Neural cell (in vitro differentiated cells): Measurements from ENCODE around the gene IQCH. TPM values are rescaled to one million over a fixed set of nuclear protein-coding genes. Genes with fewer than 3 reads are reported as not detected.

ENCODE experiments used
- H2AFZ ChIP-seq: fragments of 200-600, 300-800 bp; sonication (generic), shearing (Covaris generic); 2 replicates; pipeline ENCODE4 v1.6.0; 2014; ENCODE audit warnings: low read depth, mild to moderate bottlenecking, antibody characterized with exemption, low read length, moderate library complexity
- H3F3A ChIP-seq: fragments of 200-600 bp; shearing (Covaris generic); 2 replicates; pipeline ENCODE4 v1.6.1; 2016; ENCODE audit warnings: mild to moderate bottlenecking, moderate library complexity, mixed read lengths, antibody characterized with exemption, low read length; ENCODE audit not compliant: insufficient read depth, poor library complexity, severe bottlenecking
- H3K27ac ChIP-seq: fragments of 200-600, 300-800 bp; sonication (generic), shearing (Covaris generic); 2 replicates; pipeline ENCODE4 v1.5.1; 2014; ENCODE audit warnings: mild to moderate bottlenecking, low read length, moderate library complexity
- H3K27me3 ChIP-seq: fragments of 300-800, 200-600 bp; sonication (generic), shearing (Covaris generic); 2 replicates; pipeline ENCODE4 v1.6.0; 2014; ENCODE audit warnings: mild to moderate bottlenecking, low read depth, low read length, moderate library complexity; ENCODE audit not compliant: insufficient read depth
- H3K36me3 ChIP-seq: fragments of 300-800, 200-600 bp; sonication (generic), shearing (Covaris generic); 2 replicates; pipeline ENCODE4 v1.5.1; 2014; ENCODE audit warnings: mild to moderate bottlenecking, antibody characterized with exemption, low read length, moderate library complexity; ENCODE audit not compliant: insufficient read depth
- H3K4me2 ChIP-seq: fragments of 300-800, 200-600 bp; sonication (generic), shearing (Covaris generic); 2 replicates; pipeline ENCODE4 v1.6.0; 2014; ENCODE audit warnings: mild to moderate bottlenecking, low read length
- H3K4me3 ChIP-seq: fragments of 300-800, 200-600 bp; sonication (generic), shearing (Covaris generic); 2 replicates; pipeline ENCODE4 v1.5.1; 2014; ENCODE audit warnings: mild to moderate bottlenecking, low read length, moderate library complexity
- H3K79me2 ChIP-seq: fragments of 200-600 bp; shearing (Covaris generic); replicated peaks from 2 replicates; pipeline ENCODE4 v1.6.0; 2014; ENCODE audit warnings: mild to moderate bottlenecking, low read length, moderate library complexity; ENCODE audit not compliant: insufficient read depth
- H3K9ac ChIP-seq: fragments of 300-800, 200-600 bp; sonication (generic), shearing (Covaris generic); 2 replicates; pipeline ENCODE4 v1.6.1; 2016; ENCODE audit warnings: mild to moderate bottlenecking, low read length, mixed read lengths
- H3K9me2 ChIP-seq: fragments of 200-600 bp; shearing (Covaris generic); 2 replicates; pipeline ENCODE4 v1.6.1; 2016; ENCODE audit warnings: mild to moderate bottlenecking, low read length, mixed read lengths; ENCODE audit not compliant: insufficient read depth
- H3K9me3 ChIP-seq: fragments of 200-600, 300-800 bp; sonication (generic), shearing (Covaris generic); 2 replicates; pipeline ENCODE4 v1.6.1; 2016; ENCODE audit warnings: mild to moderate bottlenecking, mixed run types, low read length, moderate library complexity, mixed read lengths
- H4K20me1 ChIP-seq: fragments of 200-600 bp; shearing (Covaris generic); 2 replicates; pipeline ENCODE4 v1.6.1; 2016; ENCODE audit warnings: mild to moderate bottlenecking, mixed run types; ENCODE audit not compliant: insufficient read depth
- EP300 ChIP-seq: fragments of 450-650 bp; conservative IDR thresholded peaks from 2 replicates; pipeline ENCODE4 v1.6.1; 2014; ENCODE audit warnings: antibody characterized with exemption, mild to moderate bottlenecking, moderate library complexity; ENCODE audit not compliant: poor library complexity, severe bottlenecking
- EZH2 ChIP-seq: fragments of 200-600, 300-800 bp; shearing (Covaris generic), sonication (generic); IDR thresholded peaks from 2 replicates; pipeline ENCODE4 v1.6.1; 2014; ENCODE audit warnings: antibody characterized with exemption, low read length, borderline replicate concordance, mild to moderate bottlenecking; ENCODE audit not compliant: insufficient read depth, poor library complexity, severe bottlenecking
- MXI1 ChIP-seq: fragments of 450-650 bp; conservative IDR thresholded peaks from 2 replicates; pipeline ENCODE4 v1.6.1; 2014; ENCODE audit warnings: antibody characterized with exemption, mild to moderate bottlenecking; ENCODE audit not compliant: poor library complexity, severe bottlenecking
- POLR2AphosphoS5 ChIP-seq: IDR thresholded peaks from 2 replicates; pipeline ENCODE4 v1.6.1; 2012
- RAD21 ChIP-seq: fragments of 450-650 bp; conservative IDR thresholded peaks from 2 replicates; pipeline ENCODE4 v1.6.1; 2014; ENCODE audit warnings: antibody characterized with exemption, mild to moderate bottlenecking, moderate library complexity
- SMC3 ChIP-seq: fragments of 450-650 bp; conservative IDR thresholded peaks from 2 replicates; pipeline ENCODE4 v1.6.1; 2014; ENCODE audit warnings: antibody characterized with exemption, mild to moderate bottlenecking, moderate library complexity; ENCODE audit not compliant: poor library complexity
- TAF1 ChIP-seq: IDR thresholded peaks from 2 replicates; pipeline ENCODE4 v1.6.1; 2012; ENCODE audit warnings: low read depth
- polyA plus RNA-seq: library from polyadenylated mRNA; depleted of rRNA; stranded (reverse); fragments of >200 nt; gene quantifications from 2 replicates; pipeline ENCODE4 v1.2.3, GENCODE V29; 2014
- TF ChIP-seq, protein P1 (sequence below): IDR thresholded peaks from 2 replicates; pipeline ENCODE4 v1.6.1; 2012; ENCODE audit warnings: borderline replicate concordance
- TF ChIP-seq, protein P2 (sequence below): fragments of 450-650 bp; IDR thresholded peaks from 2 replicates; pipeline ENCODE4 v1.5.1; 2014; ENCODE audit warnings: antibody characterized with exemption, mild to moderate bottlenecking, moderate library complexity; ENCODE audit not compliant: poor library complexity, severe bottlenecking

Gene IQCH
- polyA plus RNA-seq, 1 donor from 2014 or later: 2.8 TPM

DNA sequence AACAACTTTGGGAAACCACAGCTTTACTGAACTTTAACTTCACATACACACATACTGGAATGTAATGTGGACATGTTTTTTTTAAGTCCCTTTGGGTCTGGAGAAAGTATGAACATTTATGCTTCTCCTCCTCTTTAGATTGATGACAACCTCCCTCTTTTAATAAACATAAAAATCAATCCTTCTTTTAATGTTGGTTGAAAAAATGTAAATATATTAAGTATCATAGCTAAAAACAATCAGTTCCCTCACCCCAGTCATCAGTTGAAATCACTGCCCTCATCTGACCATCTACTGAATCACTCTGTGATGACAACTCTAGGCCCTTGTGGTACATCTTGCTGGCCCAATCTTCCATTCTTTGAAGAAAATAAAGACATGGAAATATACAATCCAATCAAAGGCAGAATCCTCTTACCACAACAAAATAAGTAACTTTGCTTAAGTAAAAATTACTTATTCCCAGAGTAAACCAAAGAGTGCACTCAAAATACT is 6.5 kb upstream of the IQCH start:
- TF ChIP-seq TAF1: no peak
- TF ChIP-seq RAD21: no peak
- no peak for TF ChIP-seq EZH2
- no peak for TF ChIP-seq EP300
- TF ChIP-seq POLR2AphosphoS5: no peak
- no peak for TF ChIP-seq MXI1
- H3K79me2 ChIP-seq: peaks cover 52% of the 10 kb centered on the region
- no peak overlapping the region for H3K4me3 ChIP-seq
- H3K27me3 ChIP-seq: no peaks in the 10 kb centered on the region
- H3K9me2 ChIP-seq: no peaks in the 10 kb centered on the region
- H3F3A ChIP-seq: no peaks in the 10 kb centered on the region
- no peak overlapping the region for H3K27ac ChIP-seq
- H3K4me2 ChIP-seq: no peak overlapping the region
- H3K9ac ChIP-seq: no peak overlapping the region
- H4K20me1 ChIP-seq: no peaks in the 10 kb centered on the region
- H2AFZ ChIP-seq: no peak overlapping the region
- no peaks in the 10 kb centered on the region for H3K36me3 ChIP-seq
- no peaks in the 10 kb centered on the region for H3K9me3 ChIP-seq

DNA sequence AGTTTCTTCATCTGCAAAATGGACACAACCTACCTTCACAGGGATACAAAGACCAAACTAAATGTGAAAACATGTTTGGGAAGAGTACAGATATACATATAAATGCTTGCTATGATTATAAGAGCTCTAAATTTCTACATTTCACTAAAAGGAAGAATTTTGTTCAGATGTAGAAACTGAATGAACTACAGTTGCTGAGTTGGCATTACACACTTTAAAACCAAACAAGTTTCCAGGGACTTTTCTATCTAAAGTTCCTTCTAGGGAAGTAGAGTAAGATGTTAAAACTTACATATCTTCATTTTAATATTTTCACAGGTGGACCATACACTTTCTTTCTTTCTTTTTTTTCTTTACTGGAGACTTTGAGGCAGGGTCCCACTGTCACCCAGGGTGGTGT is 4.8 kb upstream of the IQCH start:
- no peak for TF ChIP-seq EZH2
- TF ChIP-seq MXI1: no peak
- TF ChIP-seq RAD21: no peak
- no peak for TF ChIP-seq POLR2AphosphoS5
- TF ChIP-seq, protein P1, sequence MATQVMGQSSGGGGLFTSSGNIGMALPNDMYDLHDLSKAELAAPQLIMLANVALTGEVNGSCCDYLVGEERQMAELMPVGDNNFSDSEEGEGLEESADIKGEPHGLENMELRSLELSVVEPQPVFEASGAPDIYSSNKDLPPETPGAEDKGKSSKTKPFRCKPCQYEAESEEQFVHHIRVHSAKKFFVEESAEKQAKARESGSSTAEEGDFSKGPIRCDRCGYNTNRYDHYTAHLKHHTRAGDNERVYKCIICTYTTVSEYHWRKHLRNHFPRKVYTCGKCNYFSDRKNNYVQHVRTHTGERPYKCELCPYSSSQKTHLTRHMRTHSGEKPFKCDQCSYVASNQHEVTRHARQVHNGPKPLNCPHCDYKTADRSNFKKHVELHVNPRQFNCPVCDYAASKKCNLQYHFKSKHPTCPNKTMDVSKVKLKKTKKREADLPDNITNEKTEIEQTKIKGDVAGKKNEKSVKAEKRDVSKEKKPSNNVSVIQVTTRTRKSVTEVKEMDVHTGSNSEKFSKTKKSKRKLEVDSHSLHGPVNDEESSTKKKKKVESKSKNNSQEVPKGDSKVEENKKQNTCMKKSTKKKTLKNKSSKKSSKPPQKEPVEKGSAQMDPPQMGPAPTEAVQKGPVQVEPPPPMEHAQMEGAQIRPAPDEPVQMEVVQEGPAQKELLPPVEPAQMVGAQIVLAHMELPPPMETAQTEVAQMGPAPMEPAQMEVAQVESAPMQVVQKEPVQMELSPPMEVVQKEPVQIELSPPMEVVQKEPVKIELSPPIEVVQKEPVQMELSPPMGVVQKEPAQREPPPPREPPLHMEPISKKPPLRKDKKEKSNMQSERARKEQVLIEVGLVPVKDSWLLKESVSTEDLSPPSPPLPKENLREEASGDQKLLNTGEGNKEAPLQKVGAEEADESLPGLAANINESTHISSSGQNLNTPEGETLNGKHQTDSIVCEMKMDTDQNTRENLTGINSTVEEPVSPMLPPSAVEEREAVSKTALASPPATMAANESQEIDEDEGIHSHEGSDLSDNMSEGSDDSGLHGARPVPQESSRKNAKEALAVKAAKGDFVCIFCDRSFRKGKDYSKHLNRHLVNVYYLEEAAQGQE: no peak
- TF ChIP-seq EP300: no peak
- TF ChIP-seq SMC3: no peak
- TF ChIP-seq, protein P2, sequence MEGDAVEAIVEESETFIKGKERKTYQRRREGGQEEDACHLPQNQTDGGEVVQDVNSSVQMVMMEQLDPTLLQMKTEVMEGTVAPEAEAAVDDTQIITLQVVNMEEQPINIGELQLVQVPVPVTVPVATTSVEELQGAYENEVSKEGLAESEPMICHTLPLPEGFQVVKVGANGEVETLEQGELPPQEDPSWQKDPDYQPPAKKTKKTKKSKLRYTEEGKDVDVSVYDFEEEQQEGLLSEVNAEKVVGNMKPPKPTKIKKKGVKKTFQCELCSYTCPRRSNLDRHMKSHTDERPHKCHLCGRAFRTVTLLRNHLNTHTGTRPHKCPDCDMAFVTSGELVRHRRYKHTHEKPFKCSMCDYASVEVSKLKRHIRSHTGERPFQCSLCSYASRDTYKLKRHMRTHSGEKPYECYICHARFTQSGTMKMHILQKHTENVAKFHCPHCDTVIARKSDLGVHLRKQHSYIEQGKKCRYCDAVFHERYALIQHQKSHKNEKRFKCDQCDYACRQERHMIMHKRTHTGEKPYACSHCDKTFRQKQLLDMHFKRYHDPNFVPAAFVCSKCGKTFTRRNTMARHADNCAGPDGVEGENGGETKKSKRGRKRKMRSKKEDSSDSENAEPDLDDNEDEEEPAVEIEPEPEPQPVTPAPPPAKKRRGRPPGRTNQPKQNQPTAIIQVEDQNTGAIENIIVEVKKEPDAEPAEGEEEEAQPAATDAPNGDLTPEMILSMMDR: no peak
- no peak for TF ChIP-seq TAF1
- Histone ChIP-seq H3K36me3 (no peaks in the 10 kb centered on the region), H3K4me2 (no peak overlapping the region), H3K27me3 (no peaks in the 10 kb centered on the region), H3K27ac (no peak overlapping the region), H3K79me2 (peaks cover 54% of the 10 kb centered on the region), H3K9me2 (no peaks in the 10 kb centered on the region), H3F3A (peaks cover 5% of the 10 kb centered on the region), H4K20me1 (no peaks in the 10 kb centered on the region), H3K9me3 (no peaks in the 10 kb centered on the region), H3K4me3 (no peak overlapping the region), H3K9ac (no peak overlapping the region), H2AFZ (no peak overlapping the region)
